ENCODE data around the gene SPATA1.

SPATA1 gene

GRCh38 chr1:84606977-84607376, 100.8 kb downstream of the SPATA1 start:
- no peak for TF ChIP-seq CTCF (conservative IDR thresholded peaks at IDR 0.05; ENCODE audit: low read depth, low read length)
- Histone ChIP-seq H3K4me2 (no peak overlapping the region), H3K36me3 (ENCODE audit: insufficient read depth) (no peaks in the 10 kb centered on the region), H4K20me1 (ENCODE audit: insufficient read depth) (no peaks in the 10 kb centered on the region), H3K4me1 (ENCODE audit: low read depth, poor library complexity, severe bottlenecking) (peaks cover 13% of the 10 kb centered on the region), H3K27ac (no peak overlapping the region), H3K27me3 (ENCODE audit: insufficient read depth, low read depth) (no peaks in the 10 kb centered on the region), H3K79me2 (ENCODE audit: insufficient read depth, low read depth) (no peaks in the 10 kb centered on the region), H2AFZ (ENCODE audit: low read depth) (no peak overlapping the region), H3K4me3 (IDR thresholded peaks at IDR 0.05; ENCODE audit: insufficient read depth, low read depth, low read length) (no peak overlapping the region), H3K9ac (no peak overlapping the region)

- no peaks in the 10 kb centered on the region for H3K27me3 ChIP-seq (ENCODE audit: insufficient read depth, low read depth)
- no peak for TF ChIP-seq CTCF (conservative IDR thresholded peaks at IDR 0.05; ENCODE audit: low read depth, low read length)
- H3K4me2 ChIP-seq, result 0 out of 2 replicates have a peak overlapping the region, but pooled peaks have one; percentile 13
- no peaks in the 10 kb centered on the region for H4K20me1 ChIP-seq (ENCODE audit: insufficient read depth)
- no peaks in the 10 kb centered on the region for H3K79me2 ChIP-seq (ENCODE audit: insufficient read depth, low read depth)
- no peak overlapping the region for H3K4me3 ChIP-seq (IDR thresholded peaks at IDR 0.05; ENCODE audit: insufficient read depth, low read depth, low read length)
- H3K36me3 ChIP-seq (ENCODE audit: insufficient read depth), result no peaks in the 10 kb centered on the region
- H3K4me1 ChIP-seq (ENCODE audit: low read depth, poor library complexity, severe bottlenecking), result peaks cover 13% of the 10 kb centered on the region
- H3K27ac ChIP-seq, result peak overlapping the region; percentile 56
- H3K9ac ChIP-seq, result no peak overlapping the region
- no peak overlapping the region for H2AFZ ChIP-seq (ENCODE audit: low read depth)
These were observed 104.9 kb downstream of the SPATA1 start for GRCh38 chr1:84611091-84611490.

- Histone ChIP-seq H3K27ac (peak overlapping the region; percentile 56), H4K20me1 (ENCODE audit: insufficient read depth) (no peaks in the 10 kb centered on the region), H3K9ac (no peak overlapping the region), H3K4me3 (IDR thresholded peaks at IDR 0.05; ENCODE audit: insufficient read depth, low read depth, low read length) (no peak overlapping the region), H3K36me3 (ENCODE audit: insufficient read depth) (no peaks in the 10 kb centered on the region), H3K4me2 (peak overlapping the region; percentile 42; the same call in 1 of the 2 replicates), H3K4me1 (ENCODE audit: low read depth, poor library complexity, severe bottlenecking) (peaks cover 13% of the 10 kb centered on the region), H3K27me3 (ENCODE audit: insufficient read depth, low read depth) (no peaks in the 10 kb centered on the region), H2AFZ (ENCODE audit: low read depth) (peak overlapping the region; percentile 34), H3K79me2 (ENCODE audit: insufficient read depth, low read depth) (no peaks in the 10 kb centered on the region)
- no peak for TF ChIP-seq CTCF (conservative IDR thresholded peaks at IDR 0.05; ENCODE audit: low read depth, low read length)
These were observed 105.6 kb downstream of the SPATA1 start for GRCh38 chr1:84611796-84612195.

- TF ChIP-seq CTCF (conservative IDR thresholded peaks at IDR 0.05; ENCODE audit: low read depth, low read length), result no peak
- no peak overlapping the region for H3K4me3 ChIP-seq (IDR thresholded peaks at IDR 0.05; ENCODE audit: insufficient read depth, low read depth, low read length)
These were observed 106.8 kb downstream of the SPATA1 start for GRCh38 chr1:84613026-84613425.

More at GRCh38 chr1:84613026-84613425, 106.8 kb downstream of the SPATA1 start:
- Histone ChIP-seq H3K4me2 (no peak overlapping the region), H3K79me2 (ENCODE audit: insufficient read depth, low read depth) (no peaks in the 10 kb centered on the region), H3K36me3 (ENCODE audit: insufficient read depth) (no peaks in the 10 kb centered on the region), H3K27me3 (ENCODE audit: insufficient read depth, low read depth) (no peaks in the 10 kb centered on the region), H3K4me1 (ENCODE audit: low read depth, poor library complexity, severe bottlenecking) (peaks cover 13% of the 10 kb centered on the region), H2AFZ (ENCODE audit: low read depth) (no peak overlapping the region), H3K27ac (no peak overlapping the region), H4K20me1 (ENCODE audit: insufficient read depth) (no peaks in the 10 kb centered on the region), H3K9ac (no peak overlapping the region)

All from KMS-11 (cell line).